WTC11 (cell line): ENCODE data around the gene RHOH. TPM values are rescaled to one million over a fixed set of nuclear protein-coding genes. Genes with fewer than 3 reads are reported as not detected.

ENCODE experiments used
- ATAC-seq: fragments of 200-7000 bp; cut with Tn5 transposase; 2 replicates; pipeline ENCODE4 v1.10.0; 2021; ENCODE audit warnings: mild to moderate bottlenecking, moderate library complexity
- CTCF ChIA-PET: fragments of 300-600 bp; sonication (Branson Sonifier 250); formaldehyde crosslinking; loops from one replicate; lab custom pipeline; 2021; ENCODE audit warnings: antibody characterized with exemption; lab: Charles Lee
- POLR2A ChIA-PET: fragments of 350-600 bp; sonication (Branson Sonifier 250); formaldehyde crosslinking; loops from one replicate; lab custom pipeline; 2021; ENCODE audit warnings: antibody characterized with exemption; lab: Charles Lee
- DNase-seq: peaks from one replicate; pipeline ENCODE4 v3.0.0; 2021; ENCODE audit warnings: low spot score
- H3K27ac Mint-ChIP-seq: 2 replicates; pipeline ENCODE4 v1.8.0; 2021; ENCODE audit warnings: mixed read lengths
- H3K27me3 Mint-ChIP-seq: 2 replicates; pipeline ENCODE4 v1.8.0; 2021; ENCODE audit warnings: low read depth, mild to moderate bottlenecking, moderate library complexity, mixed read lengths
- H3K36me3 Mint-ChIP-seq: 2 replicates; pipeline ENCODE4 v1.8.0; 2021; ENCODE audit warnings: mixed read lengths
- H3K4me1 Mint-ChIP-seq: 2 replicates; pipeline ENCODE4 v1.8.0; 2022; ENCODE audit warnings: mixed read lengths
- H3K4me3 Mint-ChIP-seq: 2 replicates; pipeline ENCODE4 v1.8.0; 2021; ENCODE audit warnings: mild to moderate bottlenecking, moderate library complexity, mixed read lengths
- H3K9me3 Mint-ChIP-seq: 2 replicates; pipeline ENCODE4 v1.8.0; 2021; ENCODE audit warnings: mixed read lengths
- AR ChIP-seq: fragments of 250-450 bp; sonication (Bioruptor Pico); IDR thresholded peaks from 2 replicates; pipeline ENCODE4 v1.9.0; 2021; ENCODE audit warnings: mild to moderate bottlenecking
- ATF6 ChIP-seq: sonication (generic); formaldehyde crosslinking; IDR thresholded peaks from 2 replicates; pipeline ENCODE4 v1.8.1; 2023; ENCODE audit warnings: mild to moderate bottlenecking, missing genetic modification reagents
- CREB1 ChIP-seq: sonication (generic); formaldehyde crosslinking; IDR thresholded peaks from 2 replicates; pipeline ENCODE4 v1.8.0; 2023; ENCODE audit warnings: mild to moderate bottlenecking, missing genetic modification reagents
- CREM ChIP-seq: sonication (generic); formaldehyde crosslinking; IDR thresholded peaks from 2 replicates; pipeline ENCODE4 v1.8.1; 2022; ENCODE audit warnings: mild to moderate bottlenecking, missing genetic modification reagents, moderate library complexity
- CTCF ChIP-seq: fragments of 200-600 bp; IDR thresholded peaks from 2 replicates; pipeline ENCODE4 v1.8.0; 2022; ENCODE audit warnings: antibody characterized with exemption
- E2F4 ChIP-seq: sonication (generic); formaldehyde crosslinking; IDR thresholded peaks from 2 replicates; pipeline ENCODE4 v1.8.1; 2022; ENCODE audit warnings: low read depth, mild to moderate bottlenecking, moderate library complexity, missing genetic modification reagents, borderline replicate concordance
- E2F5 ChIP-seq: sonication (generic); formaldehyde crosslinking; IDR thresholded peaks from 2 replicates; pipeline ENCODE4 v1.8.1; 2022; ENCODE audit warnings: mild to moderate bottlenecking, moderate library complexity, missing genetic modification reagents
- IRF1 ChIP-seq: sonication (generic); formaldehyde crosslinking; IDR thresholded peaks from 2 replicates; pipeline ENCODE4 v1.8.0; 2023; ENCODE audit warnings: missing genetic modification reagents
- JUN ChIP-seq: sonication (generic); formaldehyde crosslinking; IDR thresholded peaks from 2 replicates; pipeline ENCODE4 v1.8.0; 2023; ENCODE audit warnings: mild to moderate bottlenecking, missing genetic modification reagents
- MAX ChIP-seq: sonication (generic); formaldehyde crosslinking; IDR thresholded peaks from 2 replicates; pipeline ENCODE4 v1.8.0; 2022; ENCODE audit warnings: mild to moderate bottlenecking, missing genetic modification reagents
- PRRX2 ChIP-seq: fragments of 250-450 bp; sonication (Bioruptor Pico); IDR thresholded peaks from 2 replicates; pipeline ENCODE4 v1.8.0; 2021; ENCODE audit warnings: mild to moderate bottlenecking
- SOX15 ChIP-seq: fragments of 250-450 bp; sonication (Bioruptor Pico); IDR thresholded peaks from 2 replicates; pipeline ENCODE4 v1.9.0; 2021; ENCODE audit warnings: mild to moderate bottlenecking
- TEAD1 ChIP-seq: sonication (generic); formaldehyde crosslinking; IDR thresholded peaks from 2 replicates; pipeline ENCODE4 v1.8.0; 2022; ENCODE audit warnings: mild to moderate bottlenecking, missing genetic modification reagents
- TEAD4 ChIP-seq: sonication (generic); formaldehyde crosslinking; IDR thresholded peaks from 2 replicates; pipeline ENCODE4 v1.8.0; 2022; ENCODE audit warnings: mild to moderate bottlenecking, missing genetic modification reagents
- USF2 ChIP-seq: sonication (generic); formaldehyde crosslinking; IDR thresholded peaks from 2 replicates; pipeline ENCODE4 v1.8.1; 2023; ENCODE audit warnings: mild to moderate bottlenecking, missing genetic modification reagents, moderate library complexity
- ZNF219 ChIP-seq: sonication (generic); formaldehyde crosslinking; IDR thresholded peaks from 2 replicates; pipeline ENCODE4 v1.8.0; 2023; ENCODE audit warnings: missing genetic modification reagents, mild to moderate bottlenecking, borderline replicate concordance
- ZNF416 ChIP-seq: fragments of 250-450 bp; sonication (Bioruptor Pico); IDR thresholded peaks from 2 replicates; pipeline ENCODE4 v1.9.0; 2021; ENCODE audit warnings: mild to moderate bottlenecking, inconsistent platforms
- total RNA-seq: library from RNA; stranded (reverse); gene quantifications from 3 replicates; pipeline ENCODE4 v1.2.3, GENCODE V29; 2021

Gene RHOH
- total RNA-seq, 1 experiment from 2014 or later = 8.7 TPM

- peaks cover 3% of the 10 kb centered on the region; the same call in 1 of the 2 replicates for H3K9me3 Mint-ChIP-seq
- no peak overlapping the region for H3K4me3 Mint-ChIP-seq
- peaks cover 21% of the 10 kb centered on the region for H3K4me1 Mint-ChIP-seq
- POLR2A ChIA-PET = no interaction called here
- no peaks in the 10 kb centered on the region; the same call in 1 of the 2 replicates for H3K27me3 Mint-ChIP-seq
- no peak for TF ChIP-seq ZNF416
- CTCF ChIA-PET = interaction anchor here (1.0 to 1.6 kb wide), 3 partner anchors 11 to 68 kb away, joined by 3 to 4 read pairs (median 3); no protein-coding TSS in a partner anchor
- H3K27ac Mint-ChIP-seq = no peak overlapping the region
- no peaks in the 10 kb centered on the region for H3K36me3 Mint-ChIP-seq
- no peak for ATAC-seq
- no peak for DNase-seq
Observed at GRCh38 chr4:40256817-40257216, 60.0 kb downstream of the RHOH start.

GRCh38 chr4:40258627-40259026 lies 61.8 kb downstream of the RHOH start:
- 0 out of 2 replicates have a peak, but pooled peaks have one; percentile 30 for TF ChIP-seq MAX (CRISPR knock-in tag)
- no peak for TF ChIP-seq TEAD4
- no peak for TF ChIP-seq JUN (CRISPR knock-in tag)
- TF ChIP-seq SOX15 (CRISPR knock-in tag) = no peak
- TF ChIP-seq CREB1 (CRISPR knock-in tag) = 0 out of 2 replicates have a peak, but pooled peaks have one; percentile 27
- no peak for TF ChIP-seq PRRX2
- no peak for TF ChIP-seq USF2 (CRISPR knock-in tag)
- TF ChIP-seq E2F4 (CRISPR knock-in tag) = no peak
- no peaks in the 10 kb centered on the region; the same call in 1 of the 2 replicates for H3K27me3 Mint-ChIP-seq
- H3K9me3 Mint-ChIP-seq = no peaks in the 10 kb centered on the region
- no peak for DNase-seq
- peaks cover 22% of the 10 kb centered on the region for H3K4me1 Mint-ChIP-seq
- ChIA-PET CTCF (interaction anchor here (0.6 to 2.2 kb wide), 6 partner anchors 25 to 109 kb away, joined by 3 to 12 read pairs (median 6); no protein-coding TSS in a partner anchor), POLR2A (no interaction called here)
- peak; percentile 36 for ATAC-seq
- no peaks in the 10 kb centered on the region for H3K36me3 Mint-ChIP-seq
- H3K27ac Mint-ChIP-seq = no peak overlapping the region
- H3K4me3 Mint-ChIP-seq = no peak overlapping the region

- Mint-ChIP-seq H3K4me3 (no peak overlapping the region), H3K9me3 (no peaks in the 10 kb centered on the region), H3K4me1 (peaks cover 30% of the 10 kb centered on the region), H3K27me3 (no peaks in the 10 kb centered on the region; the same call in 1 of the 2 replicates), H3K27ac (no peak overlapping the region)
- ATAC-seq = peak; percentile 28
- no peak for TF ChIP-seq E2F5
- TF ChIP-seq TEAD1 (CRISPR knock-in tag) = no peak
- TF ChIP-seq CREM = no peak
- TF ChIP-seq CTCF = no peak
- no peak for TF ChIP-seq MAX (CRISPR knock-in tag)
- no peak for TF ChIP-seq ZNF219 (CRISPR knock-in tag)
- TF ChIP-seq ATF6 (CRISPR knock-in tag) = no peak
- TF ChIP-seq IRF1 (CRISPR knock-in tag) = no peak
- no peak for TF ChIP-seq AR (CRISPR knock-in tag)
- TF ChIP-seq, all 79 proteins: peak for 0
- POLR2A ChIA-PET = no interaction called here
- DNase-seq = no peak
- CTCF ChIA-PET = interaction anchor here (1.3 kb wide), 1 partner anchor 48 kb away, joined by 3 read pairs; no protein-coding TSS in a partner anchor
- no peaks in the 10 kb centered on the region for H3K36me3 Mint-ChIP-seq
Observed at GRCh38 chr4:40261231-40262076, 64.6 kb downstream of the RHOH start.
